ENCODE results near the gene DPM1.

Gene DPM1

GRCh38 chr20:50930139-50930975, 28.0 kb downstream of the DPM1 start:
- no peak for DNase-seq

- DNase-seq: peak; percentile 94
These were observed 28.8 kb downstream of the DPM1 start for GRCh38 chr20:50929299-50930138.

GRCh38 chr20:50928469-50928868, 29.9 kb downstream of the DPM1 start:
- DNase-seq: no peak

- no peak for DNase-seq
These were observed 31.8 kb downstream of the DPM1 start for GRCh38 chr20:50926530-50926929.

- no peak for DNase-seq
These were observed 33.9 kb downstream of the DPM1 start for GRCh38 chr20:50924261-50924920.

- DNase-seq: no peak
These were observed 36.4 kb downstream of the DPM1 start for GRCh38 chr20:50921803-50922501.

- DNase-seq: peak; percentile 22
These were observed 37.3 kb downstream of the DPM1 start for GRCh38 chr20:50920997-50921396.

- DNase-seq: no peak
These were observed 38.8 kb downstream of the DPM1 start for GRCh38 chr20:50919567-50919966.

GRCh38 chr20:50918403-50918802, 39.9 kb downstream of the DPM1 start:
- no peak for DNase-seq

GRCh38 chr20:50916934-50917333, 41.4 kb downstream of the DPM1 start:
- DNase-seq: no peak

- peak; percentile 54 for DNase-seq
These were observed 42.1 kb downstream of the DPM1 start for GRCh38 chr20:50916257-50916656.

- peak; percentile 66 for DNase-seq
These were observed 42.9 kb downstream of the DPM1 start for GRCh38 chr20:50915424-50915823.

GRCh38 chr20:50913690-50914375, 44.5 kb downstream of the DPM1 start:
- peak; percentile 80 for DNase-seq

GRCh38 chr20:50911716-50912115, 46.6 kb downstream of the DPM1 start:
- no peak for DNase-seq

- peak; percentile 89 for DNase-seq
These were observed 47.3 kb downstream of the DPM1 start for GRCh38 chr20:50911030-50911429.

- no peak for DNase-seq
These were observed 48.9 kb downstream of the DPM1 start for GRCh38 chr20:50909413-50909812.

GRCh38 chr20:50904067-50904570, 54.2 kb downstream of the DPM1 start:
- DNase-seq: no peak

GRCh38 chr20:50903353-50904051, 54.8 kb downstream of the DPM1 start:
- DNase-seq: no peak

- no peak for DNase-seq
These were observed 57.0 kb downstream of the DPM1 start for GRCh38 chr20:50901301-50901700.

- DNase-seq: no peak
These were observed 58.1 kb downstream of the DPM1 start for GRCh38 chr20:50900261-50900660.

GRCh38 chr20:50898475-50898874, 59.9 kb downstream of the DPM1 start:
- DNase-seq: no peak
